GM19351 (cell line): ENCODE data around the gene ARHGDIA.
A peak's percentile ranks its signal among the peaks of the same experiment; 100 is the strongest.

Experiments
- ATAC-seq: cut with Tn5 transposase; IDR thresholded peaks from one replicate; pipeline ENCODE4 v1.9.1; 2021; ENCODE audit warnings: mild to moderate bottlenecking, moderate library complexity; ENCODE audit not compliant: unreplicated experiment

Gene ARHGDIA

GRCh38 chr17:81870981-81871386 lies at the start of gene ARHGDIA:
TSS of gene ARHGDIA (minus strand) at chr17:81871337. CDS start at chr17:81869930, 1,407 bp downstream.
- ATAC-seq: peak; percentile 46

DNA sequence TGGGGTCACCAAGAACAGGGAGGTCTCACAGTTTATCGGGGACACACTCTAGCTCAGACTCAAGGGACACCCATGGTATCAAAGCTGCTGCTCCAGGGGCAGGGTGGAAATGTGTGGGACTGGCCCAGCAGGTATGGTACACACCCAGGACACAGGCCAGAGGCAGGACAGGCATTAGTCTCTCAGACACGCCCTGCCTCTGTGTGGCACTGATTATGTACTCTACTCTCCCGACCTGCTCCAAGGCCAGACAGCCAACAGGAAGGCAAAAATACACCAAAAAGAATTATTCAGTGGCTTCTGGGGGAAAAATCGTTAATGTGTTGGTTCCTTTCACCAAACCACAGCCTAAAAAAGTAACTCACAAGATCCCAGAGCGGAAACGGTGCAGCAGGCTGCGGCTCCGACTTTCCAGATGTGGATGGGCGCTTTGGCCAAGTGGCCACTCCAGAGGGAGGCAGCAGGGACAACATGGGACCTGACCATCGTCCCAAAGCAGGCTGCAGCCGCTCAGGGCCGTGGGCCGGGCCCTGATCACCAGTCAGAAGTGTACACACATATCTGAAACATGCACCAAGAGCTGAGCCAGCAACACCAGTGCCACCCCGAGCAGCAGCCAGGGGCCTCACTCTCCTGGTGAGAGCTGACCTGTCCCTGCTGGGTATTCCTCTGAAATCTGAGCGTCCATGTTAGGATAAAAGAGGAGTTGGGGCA lies 47.9 kb upstream of the ARHGDIA start:
- no peak for ATAC-seq

DNA sequence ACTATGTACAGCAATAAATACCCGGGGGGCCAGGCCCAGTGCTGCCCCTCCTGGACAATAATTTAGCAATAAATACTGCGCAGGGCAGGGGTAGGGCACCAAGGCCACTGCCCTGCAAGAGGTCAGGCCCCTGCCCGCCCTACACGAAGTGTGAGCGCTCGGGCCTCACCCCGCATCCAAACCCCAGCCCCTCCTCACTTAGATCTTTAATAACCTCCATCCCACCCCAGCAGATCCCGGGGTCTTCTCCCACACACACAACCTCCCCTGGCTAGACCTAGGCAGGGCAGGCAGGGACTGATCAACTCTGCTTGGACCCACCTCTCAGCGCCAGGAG lies 47.2 kb upstream of the ARHGDIA start:
- peak; percentile 11 for ATAC-seq

DNA sequence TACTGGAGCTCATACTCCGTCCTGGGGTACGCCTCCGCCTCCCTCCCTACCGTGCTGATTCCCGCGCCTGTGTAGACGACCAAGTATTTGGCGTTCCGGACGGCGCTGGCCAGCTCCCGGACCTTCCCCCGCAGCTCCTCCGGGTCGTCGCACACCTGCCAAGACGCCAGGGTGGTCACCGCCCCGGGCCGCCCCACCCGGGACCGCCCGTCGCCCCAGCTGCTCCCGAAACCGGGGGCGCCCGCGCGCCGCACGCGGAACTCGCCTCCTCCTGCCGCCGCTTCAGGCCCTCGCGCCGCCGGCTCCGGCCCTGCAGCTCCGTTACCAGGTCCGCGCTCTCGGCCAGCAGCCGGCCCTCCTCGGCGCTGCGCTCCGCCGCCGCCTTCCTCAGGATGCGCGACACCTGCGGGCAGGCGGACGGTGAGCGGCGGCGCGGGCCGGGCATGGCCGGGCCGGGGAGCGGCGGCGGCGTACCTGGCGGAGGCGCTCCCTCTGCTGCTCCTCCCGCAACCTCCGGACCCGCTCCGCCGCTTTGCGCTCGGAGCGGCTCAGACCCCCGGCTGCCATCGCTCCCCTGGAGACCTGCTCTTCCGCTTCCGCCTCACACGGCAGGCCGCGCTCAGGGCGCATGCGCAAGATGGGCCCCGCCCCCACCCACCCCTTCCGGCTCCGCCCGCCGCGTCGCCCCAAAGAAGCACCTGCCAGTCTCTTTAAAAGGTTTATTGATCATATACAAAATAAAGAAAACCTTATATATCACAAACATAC lies 46.6 kb upstream of the ARHGDIA start, which contains the start of gene SIRT7:
Gene SIRT7 (minus strand): TSS at position 612 of the 768 bp plus-strand sequence. CDS start 45 bp downstream, at position 567.
- ATAC-seq: peak; percentile 73

- ATAC-seq: no peak
Observed at GRCh38 chr17:81916234-81917001, 45.3 kb upstream of the ARHGDIA start.

GRCh38 chr17:81915331-81915730 lies 44.2 kb upstream of the ARHGDIA start:
- no peak for ATAC-seq

GRCh38 chr17:81914103-81914850 lies 43.1 kb upstream of the ARHGDIA start:
- no peak for ATAC-seq

GRCh38 chr17:81913394-81914102 lies 42.4 kb upstream of the ARHGDIA start:
- ATAC-seq: no peak

DNA sequence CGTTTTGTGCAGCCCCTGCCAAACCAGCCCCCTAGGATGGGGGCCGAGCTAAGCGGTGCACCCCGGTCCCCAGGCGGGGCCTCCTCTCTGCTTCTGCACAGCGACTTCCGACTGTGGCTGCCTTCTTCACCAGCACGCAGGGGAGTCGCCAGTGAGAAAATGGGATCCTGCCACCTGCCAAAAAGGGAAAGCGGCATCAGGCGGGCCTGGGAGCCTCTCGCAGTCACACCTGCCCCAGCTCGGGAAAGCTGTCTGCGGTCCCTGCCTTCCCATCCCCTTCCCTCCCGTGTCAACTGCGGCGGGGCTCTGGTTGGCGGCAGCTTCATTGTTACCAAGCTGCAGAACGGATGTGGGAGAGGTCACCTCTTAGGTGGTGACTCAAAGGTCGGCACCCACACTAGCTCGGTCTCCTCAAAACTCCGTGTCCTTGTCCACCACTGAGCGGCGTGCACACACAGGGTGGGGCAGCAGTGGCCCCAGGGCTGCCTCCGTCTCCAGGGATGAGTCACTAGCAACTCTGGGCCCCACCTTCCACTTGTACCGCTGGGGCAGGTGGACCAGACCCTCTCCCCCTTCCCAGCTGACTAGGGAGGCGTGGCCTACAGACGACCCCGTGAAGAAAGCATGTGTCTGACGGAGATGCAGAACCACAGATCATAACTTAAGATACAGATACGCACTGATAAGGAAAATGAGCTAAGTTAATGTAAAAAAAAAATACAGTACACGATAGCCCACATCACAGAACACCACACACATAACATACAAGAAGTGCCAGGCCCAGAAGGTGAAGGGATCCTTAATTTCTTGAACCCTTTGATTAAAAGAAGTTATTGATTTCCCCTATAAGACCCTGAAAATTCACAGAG lies 41.5 kb upstream of the ARHGDIA start:
- ATAC-seq: no peak

GRCh38 chr17:81911969-81912368 lies 40.8 kb upstream of the ARHGDIA start:
- ATAC-seq: no peak

DNA sequence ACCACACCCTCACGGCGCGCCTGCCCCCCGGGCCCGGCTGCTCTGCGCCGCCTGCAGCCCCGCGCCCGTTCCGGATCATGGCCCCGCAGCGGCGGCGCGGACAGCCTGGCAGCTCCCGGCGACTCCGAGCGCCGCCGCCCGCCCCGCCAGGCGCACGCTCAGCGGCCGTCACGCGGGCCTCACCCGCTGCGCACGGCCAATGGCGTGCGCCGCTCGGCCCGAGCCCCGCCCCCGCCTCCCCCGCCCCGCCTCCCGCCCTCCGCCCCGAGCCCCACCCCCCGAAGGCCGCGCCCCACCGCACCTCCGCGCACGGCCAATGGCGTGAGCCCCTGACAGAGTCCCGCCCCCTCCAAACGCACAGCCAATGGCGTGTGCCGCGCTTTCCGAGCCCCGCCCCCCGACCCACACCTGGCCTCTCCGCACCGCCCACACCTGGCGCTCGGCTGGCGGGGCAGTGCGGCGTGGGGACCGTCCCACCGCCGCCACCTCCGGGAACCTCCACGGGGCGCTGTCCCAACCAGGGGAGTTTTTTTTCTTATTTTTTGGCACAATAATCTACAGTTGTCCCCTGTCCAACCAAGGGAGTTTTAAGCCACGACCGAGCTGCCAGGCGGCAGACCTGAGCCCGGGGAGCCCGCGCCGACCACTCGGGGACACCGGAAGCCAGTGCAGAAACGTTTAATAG lies 40.3 kb upstream of the ARHGDIA start, which contains the start of gene PCYT2:
Gene PCYT2 (minus strand): TSS at position 123 of the 685 bp plus-strand sequence. CDS start 44 bp downstream, at position 79.
- peak; percentile 89 for ATAC-seq

DNA sequence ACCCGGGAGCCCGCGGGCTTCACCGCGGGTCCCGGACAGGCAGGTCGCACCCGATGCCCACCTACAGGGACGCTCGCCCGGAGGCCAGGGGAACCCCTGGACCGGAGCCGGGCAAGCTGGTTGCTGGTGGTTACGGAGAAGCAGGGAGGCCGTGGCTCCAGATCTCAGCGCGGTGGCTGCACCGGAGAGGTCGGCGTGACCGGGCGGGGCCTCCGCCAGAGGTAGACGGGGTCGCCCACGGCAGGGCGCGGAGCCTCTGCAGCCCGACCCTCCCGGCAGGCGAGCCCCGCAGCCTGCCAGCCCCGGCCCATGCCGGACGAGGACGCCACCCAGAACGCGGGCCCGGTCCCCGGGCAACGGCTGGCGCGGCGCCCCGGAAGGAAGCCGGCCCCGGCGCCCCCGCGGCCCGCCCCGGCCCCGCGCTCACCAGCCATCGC lies 39.7 kb upstream of the ARHGDIA start:
- ATAC-seq: peak; percentile 28

GRCh38 chr17:81909966-81910839 lies 39.1 kb upstream of the ARHGDIA start:
- ATAC-seq: no peak

DNA sequence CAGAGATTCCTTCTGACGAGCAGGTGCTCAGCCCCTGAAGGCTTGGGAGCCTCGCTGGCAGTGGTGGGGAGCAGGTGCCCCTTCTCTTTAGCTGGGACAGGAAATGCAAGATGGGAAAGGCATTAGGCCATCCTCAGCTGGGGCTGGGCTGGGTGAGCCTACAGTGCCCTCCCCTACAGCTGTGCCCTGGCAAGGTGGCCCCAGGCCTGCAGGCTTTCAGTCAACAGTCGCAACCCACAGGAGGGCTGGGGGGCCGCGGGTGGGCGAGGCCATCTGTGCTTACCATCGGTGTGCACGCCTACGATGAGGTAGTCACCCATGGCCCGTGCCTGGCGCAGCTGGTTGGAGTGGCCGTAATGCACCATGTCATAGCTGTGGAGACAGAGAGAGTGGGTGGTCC lies 38.1 kb upstream of the ARHGDIA start:
- ATAC-seq: no peak

- no peak for ATAC-seq
Observed at GRCh38 chr17:81908793-81909192, 37.7 kb upstream of the ARHGDIA start.

DNA sequence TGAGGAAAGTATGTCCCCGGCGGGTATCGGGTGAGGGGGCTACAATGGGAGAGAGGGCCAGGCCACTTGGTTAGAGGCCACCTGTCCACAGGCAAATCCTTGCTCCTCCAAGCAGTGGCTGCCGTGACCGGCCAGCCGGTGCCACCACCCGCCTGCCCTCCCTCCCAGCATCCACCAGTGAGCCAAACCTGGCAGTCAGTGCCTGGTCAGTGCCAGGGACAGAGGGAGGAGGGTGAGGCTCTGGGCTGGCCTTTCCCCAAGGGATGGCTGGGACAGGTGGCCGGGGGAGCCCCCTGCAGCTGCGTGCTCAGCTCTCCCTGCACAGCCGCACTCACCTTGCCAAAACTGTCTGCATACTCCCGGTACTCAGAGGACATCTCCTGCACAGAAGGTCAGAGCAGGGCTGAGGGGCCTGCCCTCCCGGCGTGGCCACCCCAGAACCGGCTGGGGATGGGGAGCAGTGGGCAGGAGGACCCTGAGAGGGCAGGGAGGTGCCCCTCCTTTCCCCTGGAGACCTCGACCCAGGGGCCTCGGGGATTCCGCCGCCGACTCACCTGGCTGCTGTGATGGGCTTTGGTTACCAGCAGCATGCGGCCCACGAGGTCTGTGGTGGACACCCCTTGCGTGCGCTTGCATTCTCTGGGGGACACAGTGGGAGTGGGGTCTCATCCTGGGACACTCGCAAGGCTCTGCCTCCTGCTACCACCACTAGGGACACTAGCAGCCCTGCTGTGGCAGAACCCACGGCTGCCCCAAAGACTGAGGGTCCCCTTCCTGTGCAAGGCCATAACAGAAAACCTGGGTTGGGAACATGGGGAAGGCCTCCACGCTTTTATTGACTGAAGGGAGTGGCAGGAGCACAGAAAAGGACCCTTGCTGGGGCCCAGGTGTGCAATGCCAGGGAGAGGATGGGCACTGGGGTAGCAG lies 36.3 kb upstream of the ARHGDIA start:
- ATAC-seq: no peak
